Measurements from ENCODE around the gene DAB1.

DNA sequence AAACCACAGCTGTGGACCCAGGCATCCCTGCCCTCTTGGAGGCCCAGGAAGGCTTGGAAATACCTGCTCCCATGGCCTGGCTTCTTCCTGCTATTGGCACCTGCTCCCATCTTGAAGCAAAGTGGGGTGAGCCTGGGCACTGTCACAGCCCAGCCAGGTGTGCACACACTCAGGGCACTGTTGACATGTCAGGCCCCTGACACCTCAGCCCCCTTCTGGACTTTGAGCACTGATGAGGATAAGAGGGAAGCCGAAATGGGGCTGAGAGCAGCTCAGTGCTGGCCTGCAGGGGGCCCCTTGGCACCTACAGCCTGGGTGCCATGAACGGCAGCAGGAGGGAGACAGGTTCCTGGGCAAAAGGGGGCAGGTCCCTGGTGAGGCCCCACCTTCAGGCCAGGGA, 55.9 kb downstream of the DAB1 start:
- TF ChIP-seq ZNF274 (IDR thresholded peaks at IDR 0.05; ENCODE audit: low read depth, low read length) (no peak), YY1 (IDR thresholded peaks at IDR 0.05; ENCODE audit: insufficient read depth, insufficient read length) (no peak), SUZ12 (IDR thresholded peaks at IDR 0.05; ENCODE audit: extremely low read depth, insufficient read depth, insufficient read length) (no peak)
